Measurements from ENCODE around the gene NUTM1. TPM values are rescaled to one million over a fixed set of nuclear protein-coding genes. Genes with fewer than 3 reads are reported as not detected.

The NUTM1 gene
- total and polyA plus RNA-seq, 2 experiments from 2014 or later = not detected

- H3K9me2 ChIP-seq (replicated peaks; ENCODE audit: insufficient read depth) = no peaks in the 10 kb centered on the region
- H2AFZ ChIP-seq = no peak overlapping the region
- no peak overlapping the region for H3K4me2 ChIP-seq
- no peaks in the 10 kb centered on the region for H3K9me3 ChIP-seq (ENCODE audit: low read depth)
- H3K36me3 ChIP-seq (replicated peaks; ENCODE audit: insufficient read depth, low read depth) = no peaks in the 10 kb centered on the region
- WGBS (ENCODE audit: low lambda C conversion rate, missing lambda C conversion rate) = 94% methylated on average over 7 of the region's 7 CpGs
- no peaks in the 10 kb centered on the region for H3K4me1 ChIP-seq (ENCODE audit: insufficient read depth)
- no peak for DNase-seq (ENCODE audit: low spot score)
- TF ChIP-seq CTCF (IDR thresholded peaks at IDR 0.05; ENCODE audit: poor library complexity) (no peak), EZH2 (IDR thresholded peaks at IDR 0.05; ENCODE audit: borderline replicate concordance) (no peak), EZH2phosphoT487 (IDR thresholded peaks at IDR 0.05; ENCODE audit: low read depth, severe bottlenecking, unreplicated experiment) (no peak)
- H3K4me3 ChIP-seq = no peak overlapping the region
- H3K79me2 ChIP-seq = no peaks in the 10 kb centered on the region
- no peak overlapping the region for H3K27ac ChIP-seq
- no peaks in the 10 kb centered on the region for H4K20me1 ChIP-seq (ENCODE audit: insufficient read depth, poor library complexity, severe bottlenecking)
- H3K27me3 ChIP-seq = no peaks in the 10 kb centered on the region
These were observed 11.2 kb downstream of the NUTM1 start for GRCh38 chr15:34354286-34354685.

GRCh38 chr15:34355241-34355640, 12.1 kb downstream of the NUTM1 start:
- no peak for TF ChIP-seq CTCF (IDR thresholded peaks at IDR 0.05; ENCODE audit: poor library complexity)
- no peak for TF ChIP-seq EZH2phosphoT487 (IDR thresholded peaks at IDR 0.05; ENCODE audit: low read depth, severe bottlenecking, unreplicated experiment)
- no peak for TF ChIP-seq EZH2 (IDR thresholded peaks at IDR 0.05; ENCODE audit: borderline replicate concordance)
- WGBS (ENCODE audit: low lambda C conversion rate, missing lambda C conversion rate) = 96% methylated on average over 9 of the region's 9 CpGs
- no peaks in the 10 kb centered on the region for H3K4me1 ChIP-seq (ENCODE audit: insufficient read depth)
- H4K20me1 ChIP-seq (ENCODE audit: insufficient read depth, poor library complexity, severe bottlenecking) = no peaks in the 10 kb centered on the region
- no peak for DNase-seq (ENCODE audit: low spot score)
- H3K9me3 ChIP-seq (ENCODE audit: low read depth) = no peaks in the 10 kb centered on the region
- no peak overlapping the region for H3K4me3 ChIP-seq
- H2AFZ ChIP-seq = no peak overlapping the region
- no peaks in the 10 kb centered on the region for H3K79me2 ChIP-seq
- no peak overlapping the region for H3K27ac ChIP-seq
- H3K9me2 ChIP-seq (replicated peaks; ENCODE audit: insufficient read depth) = no peaks in the 10 kb centered on the region
- H3K4me2 ChIP-seq = no peak overlapping the region
- H3K27me3 ChIP-seq = no peaks in the 10 kb centered on the region
- no peaks in the 10 kb centered on the region for H3K36me3 ChIP-seq (replicated peaks; ENCODE audit: insufficient read depth, low read depth)

GRCh38 chr15:34357653-34358052, 14.5 kb downstream of the NUTM1 start:
- Histone ChIP-seq H3K9me2 (replicated peaks; ENCODE audit: insufficient read depth) (no peaks in the 10 kb centered on the region), H3K36me3 (replicated peaks; ENCODE audit: insufficient read depth, low read depth) (no peaks in the 10 kb centered on the region)

GRCh38 chr15:34358367-34358766, 15.3 kb downstream of the NUTM1 start:
- Histone ChIP-seq H3K9me3 (ENCODE audit: low read depth) (no peaks in the 10 kb centered on the region), H4K20me1 (ENCODE audit: insufficient read depth, poor library complexity, severe bottlenecking) (no peaks in the 10 kb centered on the region), H3K4me3 (no peak overlapping the region), H3K36me3 (replicated peaks; ENCODE audit: insufficient read depth, low read depth) (no peaks in the 10 kb centered on the region), H3K27ac (no peak overlapping the region), H3K4me1 (ENCODE audit: insufficient read depth) (peaks cover 2% of the 10 kb centered on the region), H3K9me2 (replicated peaks; ENCODE audit: insufficient read depth) (no peaks in the 10 kb centered on the region), H3K4me2 (no peak overlapping the region), H3K27me3 (no peaks in the 10 kb centered on the region), H2AFZ (no peak overlapping the region), H3K79me2 (no peaks in the 10 kb centered on the region)
- 83% methylated on average over 3 of the region's 3 CpGs for WGBS (ENCODE audit: low lambda C conversion rate, missing lambda C conversion rate)
- TF ChIP-seq CTCF (IDR thresholded peaks at IDR 0.05; ENCODE audit: poor library complexity) = peak; percentile 12
- no peak for TF ChIP-seq EZH2 (IDR thresholded peaks at IDR 0.05; ENCODE audit: borderline replicate concordance)
- no peak for DNase-seq (ENCODE audit: low spot score)

More at GRCh38 chr15:34357653-34358052, 14.5 kb downstream of the NUTM1 start:
- Histone ChIP-seq H3K79me2 (no peaks in the 10 kb centered on the region), H3K4me2 (no peak overlapping the region), H3K27ac (no peak overlapping the region), H2AFZ (no peak overlapping the region), H3K9me3 (ENCODE audit: low read depth) (no peaks in the 10 kb centered on the region), H3K4me1 (ENCODE audit: insufficient read depth) (peaks cover 2% of the 10 kb centered on the region), H3K27me3 (no peaks in the 10 kb centered on the region), H4K20me1 (ENCODE audit: insufficient read depth, poor library complexity, severe bottlenecking) (no peaks in the 10 kb centered on the region), H3K4me3 (no peak overlapping the region)
- DNase-seq (ENCODE audit: low spot score) = no peak
- no peak for TF ChIP-seq EZH2 (IDR thresholded peaks at IDR 0.05; ENCODE audit: borderline replicate concordance)
- WGBS (ENCODE audit: low lambda C conversion rate, missing lambda C conversion rate) = 92% methylated on average over 1 of the region's 1 CpG
